Renal cortical epithelial cell (primary cell): ENCODE results near the gene GSX2. TPM values are rescaled to one million over a fixed set of nuclear protein-coding genes. Genes with fewer than 3 reads are reported as not detected.
"Not testable (repeated sequence)": the region's sequence is repeated elsewhere in the genome, so short reads cannot be mapped to it uniquely, and the experiment has no call there.

Source experiments
- DNase-seq: peaks from one replicate; pipeline ENCODE4 v3.0.0-alpha.2; 2011; ENCODE audit warnings: low read depth
- total RNA-seq: library from RNA; depleted of rRNA; stranded (reverse); fragments of >200 nt; gene quantifications from 2 replicates; pipeline ENCODE4 v1.2.3, GENCODE V29; 2014

The GSX2 gene
- total RNA-seq, 1 donor from 2014 or later: not detected

GRCh38 chr4:54103190-54103574 is 3.2 kb downstream of the GSX2 start:
- DNase-seq: no peak

GRCh38 chr4:54104907-54105306 is 4.9 kb downstream of the GSX2 start:
- no peak for DNase-seq

- DNase-seq: no peak
Observed at GRCh38 chr4:54107951-54108748, 8.2 kb downstream of the GSX2 start.

- no peak for DNase-seq
Observed at GRCh38 chr4:54109241-54110018, 9.5 kb downstream of the GSX2 start.

- DNase-seq: no peak
Observed at GRCh38 chr4:54110019-54110416, 10.1 kb downstream of the GSX2 start.

GRCh38 chr4:54113206-54113605 is 13.2 kb downstream of the GSX2 start:
- DNase-seq: not testable (repeated sequence)

GRCh38 chr4:54116246-54116645 is 16.3 kb downstream of the GSX2 start:
- DNase-seq: not testable (repeated sequence)

- no peak for DNase-seq
Observed at GRCh38 chr4:54118850-54119589, 19.1 kb downstream of the GSX2 start.

GRCh38 chr4:54120518-54120917 is 20.6 kb downstream of the GSX2 start:
- DNase-seq: no peak

GRCh38 chr4:54127660-54128059 is 27.7 kb downstream of the GSX2 start:
- DNase-seq: no peak

GRCh38 chr4:54128694-54129093 is 28.7 kb downstream of the GSX2 start:
- DNase-seq: not testable (repeated sequence)

GRCh38 chr4:54139332-54139731 is 39.4 kb downstream of the GSX2 start:
- no peak for DNase-seq

GRCh38 chr4:54140287-54140686 is 40.3 kb downstream of the GSX2 start:
- DNase-seq: no peak

GRCh38 chr4:54144199-54144598 is 44.2 kb downstream of the GSX2 start:
- no peak for DNase-seq

GRCh38 chr4:54144661-54145171 is 44.8 kb downstream of the GSX2 start:
- no peak for DNase-seq

GRCh38 chr4:54146139-54146538 is 46.2 kb downstream of the GSX2 start:
- DNase-seq: no peak

- DNase-seq: no peak
Observed at GRCh38 chr4:54149323-54149722, 49.4 kb downstream of the GSX2 start.

Other genes starting within 250 kb of the GSX2 start
- 29.7 and 44.6 TPM in 2 replicates for gene CHIC2, start 35.6 kb upstream of the GSX2 start, total RNA-seq
- gene PDGFRA, start 129.1 kb downstream of the GSX2 start, total RNA-seq: 0.20 and 0.35 TPM in 2 replicates